ENCODE measurements around the gene ADAMTSL1.

GRCh38 chr9:18501949-18502348 lies 28.0 kb downstream of the ADAMTSL1 start:
- no peak for TF ChIP-seq POLR2A (IDR thresholded peaks at IDR 0.05)
- TF ChIP-seq, protein P1, sequence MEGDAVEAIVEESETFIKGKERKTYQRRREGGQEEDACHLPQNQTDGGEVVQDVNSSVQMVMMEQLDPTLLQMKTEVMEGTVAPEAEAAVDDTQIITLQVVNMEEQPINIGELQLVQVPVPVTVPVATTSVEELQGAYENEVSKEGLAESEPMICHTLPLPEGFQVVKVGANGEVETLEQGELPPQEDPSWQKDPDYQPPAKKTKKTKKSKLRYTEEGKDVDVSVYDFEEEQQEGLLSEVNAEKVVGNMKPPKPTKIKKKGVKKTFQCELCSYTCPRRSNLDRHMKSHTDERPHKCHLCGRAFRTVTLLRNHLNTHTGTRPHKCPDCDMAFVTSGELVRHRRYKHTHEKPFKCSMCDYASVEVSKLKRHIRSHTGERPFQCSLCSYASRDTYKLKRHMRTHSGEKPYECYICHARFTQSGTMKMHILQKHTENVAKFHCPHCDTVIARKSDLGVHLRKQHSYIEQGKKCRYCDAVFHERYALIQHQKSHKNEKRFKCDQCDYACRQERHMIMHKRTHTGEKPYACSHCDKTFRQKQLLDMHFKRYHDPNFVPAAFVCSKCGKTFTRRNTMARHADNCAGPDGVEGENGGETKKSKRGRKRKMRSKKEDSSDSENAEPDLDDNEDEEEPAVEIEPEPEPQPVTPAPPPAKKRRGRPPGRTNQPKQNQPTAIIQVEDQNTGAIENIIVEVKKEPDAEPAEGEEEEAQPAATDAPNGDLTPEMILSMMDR (IDR thresholded peaks at IDR 0.05), result no peak
